CD4-positive, alpha-beta T cell (primary cell): ENCODE results near the gene FILIP1L. TPM values are rescaled to one million over a fixed set of nuclear protein-coding genes. Genes with fewer than 3 reads are reported as not detected.

ENCODE experiments used
- ATAC-seq: fragments of 200-7000 bp; cut with Tn5 transposase; one replicate; pipeline ENCODE4 v1.10.0; 2022; ENCODE audit warnings: mild to moderate bottlenecking; ENCODE audit not compliant: poor library complexity
- CTCF ChIA-PET: fragments of 350-600 bp; sonication (Branson Sonifier 250); formaldehyde crosslinking; loops from one replicate; lab custom pipeline; 2021; ENCODE audit warnings: antibody characterized with exemption, inconsistent platforms; lab: Charles Lee
- POLR2A ChIA-PET: fragments of 350-600 bp; sonication (Branson Sonifier 250); formaldehyde crosslinking; loops from one replicate; lab custom pipeline; 2021; ENCODE audit warnings: antibody characterized with exemption, inconsistent platforms; lab: Charles Lee
- DNase-seq, 14 experiments: peaks; one replicate each; pipeline ENCODE4 v3.0.0-alpha.2; 2013 to 2020; ENCODE audit warnings: mixed read lengths in 2 of 14
- H3K27ac ChIP-seq, 2 donors: one replicate each; pipeline versions ENCODE4 v1.5.1 to v1.7.0; 2013; ENCODE audit warnings: low read length in 2 of 2, low read depth in 1 of 2, mild to moderate bottlenecking in 1 of 2
- H3K27me3 ChIP-seq, 2 experiments: 1 replicate in 1 of 2; 2 replicates in 1 of 2; pipeline versions ENCODE4 v1.6.1 to v1.7.0; 2013; ENCODE audit warnings: low read length in 2 of 2, control low read depth in 1 of 2, mild to moderate bottlenecking in 1 of 2, moderate library complexity in 1 of 2; ENCODE audit not compliant: insufficient read depth in 2 of 2, control insufficient read depth in 1 of 2
- H3K36me3 ChIP-seq: one replicate; pipeline ENCODE4 v1.6.1; 2013; ENCODE audit warnings: low read length, control low read depth; ENCODE audit not compliant: insufficient read depth
- H3K4me1 ChIP-seq: one replicate; pipeline ENCODE4 v1.6.1; 2013; ENCODE audit warnings: low read length, control low read depth; ENCODE audit not compliant: insufficient read depth
- H3K4me3 ChIP-seq: one replicate; pipeline ENCODE4 v1.5.1; 2013; ENCODE audit warnings: mild to moderate bottlenecking, low read length, moderate library complexity
- H3K9me3 ChIP-seq, 2 experiments: 1 replicate in 1 of 2; 2 replicates in 1 of 2; pipeline versions ENCODE4 v1.6.1 to v1.7.0; 2013; ENCODE audit warnings: low read length in 2 of 2, mild to moderate bottlenecking in 2 of 2, control low read depth in 1 of 2, moderate library complexity in 1 of 2; ENCODE audit not compliant: control insufficient read depth in 1 of 2, insufficient read depth in 1 of 2
- H3K27ac Mint-ChIP-seq: one replicate; pipeline ENCODE4 v1.8.0; 2020; ENCODE audit warnings: mixed read lengths
- H3K27me3 Mint-ChIP-seq: one replicate; pipeline ENCODE4 v1.8.0; 2021; ENCODE audit warnings: mixed read lengths
- H3K36me3 Mint-ChIP-seq: one replicate; pipeline ENCODE4 v1.8.0; 2021; ENCODE audit warnings: low read depth, mixed read lengths
- H3K4me1 Mint-ChIP-seq: one replicate; pipeline ENCODE4 v1.8.0; 2021; ENCODE audit warnings: low read depth, mixed read lengths
- H3K4me3 Mint-ChIP-seq: one replicate; pipeline ENCODE4 v1.8.0; 2020; ENCODE audit warnings: mild to moderate bottlenecking, mixed read lengths
- H3K9me3 Mint-ChIP-seq: one replicate; pipeline ENCODE4 v1.8.0; 2020; ENCODE audit warnings: mixed read lengths
- intact Hi-C, 2 experiments: fragments of 100-400 bp; cut with DNase I in 1 of 2; cut with micrococcal nuclease in 1 of 2; formaldehyde crosslinking; loops; one replicate each; pipeline versions ENCODE4 v1.15.1 to v1.9.0; 2023 to 2025; cut with DNase I, micrococcal nuclease
- total RNA-seq, 174 experiments: library from RNA in 2 of 174; stranded (reverse) in 2 of 174; gene quantifications; one replicate each; pipeline ENCODE4 v1.2.3 and lab custom pipeline; 2021 to 2026
- TF ChIP-seq, protein P1 (sequence below): fragments of 200-600 bp; IDR thresholded peaks from one replicate; pipeline ENCODE4 v1.8.0; 2022; ENCODE audit warnings: antibody characterized with exemption, mild to moderate bottlenecking

FILIP1L gene
- total RNA-seq, 2 experiments from 2014 or later, result 0.08 to 0.28 TPM

DNA sequence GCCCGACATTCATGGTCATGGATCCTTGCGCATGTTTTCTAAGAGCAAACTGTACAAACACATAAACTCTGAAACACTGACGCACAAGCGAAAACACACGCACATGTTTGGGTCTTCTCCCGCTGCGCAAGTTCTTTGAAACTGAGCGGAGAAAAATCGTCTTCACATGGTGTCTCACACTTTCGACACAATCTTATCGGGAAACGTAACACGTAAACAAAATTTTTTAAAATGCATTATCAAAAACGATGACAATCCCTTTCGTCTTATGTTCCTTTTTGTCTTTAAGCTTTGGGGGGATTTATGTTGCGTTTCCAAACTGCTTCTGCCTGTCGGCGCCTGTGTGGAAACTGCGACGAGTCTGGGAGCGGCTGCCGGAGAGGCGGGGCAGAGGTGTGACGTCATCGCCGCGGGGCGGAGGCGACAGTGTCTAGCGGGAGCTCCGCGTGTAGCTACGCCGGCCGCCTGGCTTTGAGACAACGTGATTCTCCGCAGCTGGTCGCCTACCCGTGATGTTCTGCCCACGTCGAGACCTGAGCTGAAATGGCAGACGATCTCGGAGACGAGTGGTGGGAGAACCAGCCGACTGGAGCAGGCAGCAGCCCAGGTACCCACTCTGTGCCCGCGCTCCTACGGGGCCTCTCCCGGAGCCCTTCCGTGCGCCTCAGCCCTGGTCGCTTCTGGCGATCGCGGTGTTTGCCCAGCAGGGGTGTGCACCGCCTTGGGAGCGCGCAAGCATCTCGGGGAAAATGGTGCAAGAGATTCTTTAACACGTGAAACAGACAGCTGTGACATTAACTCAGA lies 296.7 kb downstream of the FILIP1L start, which contains the start of gene CMSS1:
TSS of gene CMSS1 (plus strand) at position 426 of the 804 bp plus-strand sequence.
- CTCF ChIA-PET, result interaction anchor here (1.4 to 2.4 kb wide), 3 partner anchors 10 to 251 kb away, joined by 4 to 11 read pairs (median 6); no protein-coding TSS in a partner anchor
- no peaks in the 10 kb centered on the region for H3K36me3 ChIP-seq
- peaks cover 48% of the 10 kb centered on the region for H3K4me1 Mint-ChIP-seq
- H3K27ac Mint-ChIP-seq, result peak within 1 kb of the TSS; percentile 100
- H3K36me3 Mint-ChIP-seq, result peaks cover 21% of the 10 kb centered on the region
- DNase-seq, result peak; percentile 90 to 98 (median 96)
- H3K4me3 Mint-ChIP-seq, result peak within 1 kb of the TSS; percentile 97
- intact Hi-C loops, result loop anchor here (1.0 to 10.0 kb wide), 11 partner anchors 15 to 1295 kb away; partner anchors contain the start of genes CLDND1 (in 2 of the 2), DCBLD2 (in 2 of the 2), LNP1 (in 2 of the 2) and TOMM70 (in 2 of the 2)
- peak within 1 kb of the TSS; percentile 76 to 86 for H3K27ac ChIP-seq
- peak within 1 kb of the TSS; percentile 71 for H3K4me3 ChIP-seq
- no peaks in the 10 kb centered on the region for H3K27me3 ChIP-seq
- TF ChIP-seq, protein P1, sequence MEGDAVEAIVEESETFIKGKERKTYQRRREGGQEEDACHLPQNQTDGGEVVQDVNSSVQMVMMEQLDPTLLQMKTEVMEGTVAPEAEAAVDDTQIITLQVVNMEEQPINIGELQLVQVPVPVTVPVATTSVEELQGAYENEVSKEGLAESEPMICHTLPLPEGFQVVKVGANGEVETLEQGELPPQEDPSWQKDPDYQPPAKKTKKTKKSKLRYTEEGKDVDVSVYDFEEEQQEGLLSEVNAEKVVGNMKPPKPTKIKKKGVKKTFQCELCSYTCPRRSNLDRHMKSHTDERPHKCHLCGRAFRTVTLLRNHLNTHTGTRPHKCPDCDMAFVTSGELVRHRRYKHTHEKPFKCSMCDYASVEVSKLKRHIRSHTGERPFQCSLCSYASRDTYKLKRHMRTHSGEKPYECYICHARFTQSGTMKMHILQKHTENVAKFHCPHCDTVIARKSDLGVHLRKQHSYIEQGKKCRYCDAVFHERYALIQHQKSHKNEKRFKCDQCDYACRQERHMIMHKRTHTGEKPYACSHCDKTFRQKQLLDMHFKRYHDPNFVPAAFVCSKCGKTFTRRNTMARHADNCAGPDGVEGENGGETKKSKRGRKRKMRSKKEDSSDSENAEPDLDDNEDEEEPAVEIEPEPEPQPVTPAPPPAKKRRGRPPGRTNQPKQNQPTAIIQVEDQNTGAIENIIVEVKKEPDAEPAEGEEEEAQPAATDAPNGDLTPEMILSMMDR, result no peak
- ATAC-seq, result peak; percentile 80
- POLR2A ChIA-PET, result interaction anchor here (0.6 to 1.7 kb wide), 12 partner anchors 10 to 1859 kb away, joined by 3 to 21 read pairs (median 4); partner anchors contain the start of genes CPOX, DCBLD2, LNP1 and TBC1D23
- no peaks in the 10 kb centered on the region for H3K9me3 Mint-ChIP-seq
- H3K4me1 ChIP-seq, result peaks cover 15% of the 10 kb centered on the region
- H3K9me3 ChIP-seq, result no peaks in the 10 kb centered on the region
- H3K27me3 Mint-ChIP-seq, result no peaks in the 10 kb centered on the region

DNA sequence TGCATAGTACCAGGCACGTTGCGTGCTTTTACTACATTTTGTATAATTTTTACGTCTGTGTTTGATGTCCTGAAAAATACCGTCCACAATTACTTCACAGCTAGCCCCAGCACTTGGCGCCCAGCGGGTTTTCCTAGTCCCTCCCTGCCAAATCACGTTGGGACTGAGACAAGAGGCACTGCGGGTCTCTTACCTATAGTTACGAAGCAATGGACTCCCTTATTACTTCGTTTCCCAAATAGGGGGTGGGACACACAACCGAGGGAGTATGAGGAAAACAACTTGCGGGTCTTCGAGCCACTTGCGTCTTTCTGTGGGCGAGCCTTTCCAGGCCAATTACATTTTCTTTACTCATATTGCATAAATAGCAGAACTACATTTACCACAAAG lies 297.3 kb downstream of the FILIP1L start:
- peak overlapping the region; percentile 76 to 86 for H3K27ac ChIP-seq
- POLR2A ChIA-PET, result interaction anchor here (0.9 to 1.7 kb wide), 10 partner anchors 9 to 1860 kb away, joined by 3 to 21 read pairs (median 4); partner anchors contain the start of genes CPOX, DCBLD2, LNP1 and TBC1D23
- no peaks in the 10 kb centered on the region for H3K9me3 ChIP-seq
- H3K9me3 Mint-ChIP-seq, result no peaks in the 10 kb centered on the region
- H3K4me1 Mint-ChIP-seq, result peaks cover 48% of the 10 kb centered on the region
- DNase-seq (peak in 3 of 14 experiments; percentile 0 to 30 (median 7)), ATAC-seq (no peak)
- no peaks in the 10 kb centered on the region for H3K27me3 ChIP-seq
- H3K27me3 Mint-ChIP-seq, result no peaks in the 10 kb centered on the region
- TF ChIP-seq, protein P1, result no peak
- no peaks in the 10 kb centered on the region for H3K36me3 ChIP-seq
- peaks cover 21% of the 10 kb centered on the region for H3K36me3 Mint-ChIP-seq
- intact Hi-C loops, result loop anchor here (1.0 to 10.0 kb wide), 10 partner anchors 55 to 1295 kb away; partner anchors contain the start of genes CLDND1 (in 2 of the 2), DCBLD2 (in 2 of the 2), LNP1 (in 2 of the 2) and TOMM70 (in 2 of the 2)
- H3K4me3 Mint-ChIP-seq, result peak overlapping the region; percentile 97
- peak overlapping the region; percentile 100 for H3K27ac Mint-ChIP-seq
- peak overlapping the region; percentile 71 for H3K4me3 ChIP-seq
- peaks cover 15% of the 10 kb centered on the region for H3K4me1 ChIP-seq
- CTCF ChIA-PET, result interaction anchor here (1.4 to 2.4 kb wide), 3 partner anchors 9 to 252 kb away, joined by 4 to 11 read pairs (median 6); no protein-coding TSS in a partner anchor

DNA sequence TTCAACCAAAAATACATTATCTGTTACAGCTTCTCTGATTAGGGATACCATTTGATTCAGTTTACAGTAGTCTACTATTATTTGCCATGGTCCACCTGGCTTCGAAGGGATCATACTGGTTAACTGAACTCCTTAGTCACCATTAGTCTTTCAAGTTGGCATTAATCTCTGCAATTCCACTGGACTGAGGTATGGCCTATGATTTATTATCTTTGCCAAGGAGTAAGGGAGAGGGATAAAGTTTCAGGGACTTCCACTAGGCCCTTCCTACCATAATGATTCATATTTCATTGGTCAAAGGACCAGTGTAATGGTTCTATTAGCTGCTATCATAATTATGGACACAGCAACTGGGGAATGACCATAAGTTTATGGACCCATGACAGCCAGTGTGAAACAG lies 303.9 kb downstream of the FILIP1L start:
- Mint-ChIP-seq H3K36me3 (peaks cover 4% of the 10 kb centered on the region), H3K4me3 (no peak overlapping the region), H3K27ac (no peak overlapping the region), H3K4me1 (no peaks in the 10 kb centered on the region), H3K9me3 (peaks cover 5% of the 10 kb centered on the region), H3K27me3 (no peaks in the 10 kb centered on the region)
- no peaks in the 10 kb centered on the region for H3K36me3 ChIP-seq
- no peak overlapping the region for H3K4me3 ChIP-seq
- H3K27ac ChIP-seq, result no peak overlapping the region
- intact Hi-C loops, result loop anchor here in 1 of 2 experiments (10.0 kb wide), 2 partner anchors 594 to 1216 kb away; partner anchors contain the start of genes CPOX, LNP1 and TOMM70
- no peaks in the 10 kb centered on the region for H3K9me3 ChIP-seq
- ATAC-seq, result no peak
- ChIA-PET CTCF (no interaction called here), POLR2A (no interaction called here)
- no peaks in the 10 kb centered on the region for H3K4me1 ChIP-seq
- H3K27me3 ChIP-seq, result no peaks in the 10 kb centered on the region
- TF ChIP-seq, protein P1, result no peak
- no peak for DNase-seq
